HepG2 (cell line): ENCODE results near the gene YIF1A. TPM values are rescaled to one million over a fixed set of nuclear protein-coding genes. Genes with fewer than 3 reads are reported as not detected.
A peak's percentile ranks its signal among the peaks of the same experiment; 100 is the strongest.

Experiments
- CC2D1A ChIP-seq: sonication (generic); formaldehyde crosslinking; IDR thresholded peaks from 2 replicates; pipeline ENCODE4 v1.8.1; 2023; ENCODE audit warnings: mild to moderate bottlenecking, missing genetic modification reagents
- CENPT ChIP-seq: sonication (generic); formaldehyde crosslinking; IDR thresholded peaks from 2 replicates; pipeline ENCODE4 v1.8.0; 2022; ENCODE audit warnings: low read depth, mild to moderate bottlenecking, moderate library complexity, missing genetic modification reagents
- HDAC2 ChIP-seq: sonication (generic); formaldehyde crosslinking; IDR thresholded peaks from 2 replicates; pipeline ENCODE4 v1.4.0; 2020; ENCODE audit warnings: missing genetic modification reagents
- MIXL1 ChIP-seq: IDR thresholded peaks from 2 replicates; pipeline ENCODE4 v1.6.1; 2016
- NAIF1 ChIP-seq: sonication (generic); formaldehyde crosslinking; IDR thresholded peaks from 2 replicates; pipeline ENCODE4 v1.5.0; 2020; ENCODE audit warnings: mild to moderate bottlenecking, missing genetic modification reagents, borderline replicate concordance
- NFKBIZ ChIP-seq: IDR thresholded peaks from 2 replicates; pipeline ENCODE4 v1.6.1; 2018; ENCODE audit warnings: missing genetic modification reagents, missing compliant biosample characterization
- NRL ChIP-seq: sonication (generic); formaldehyde crosslinking; IDR thresholded peaks from 2 replicates; pipeline ENCODE4 v1.5.0; 2020; ENCODE audit warnings: missing genetic modification reagents, mild to moderate bottlenecking, moderate library complexity, borderline replicate concordance
- PLRG1 ChIP-seq: fragments of 450-650 bp; conservative IDR thresholded peaks from 2 replicates; pipeline ENCODE4 v1.6.1; 2016
- REXO4 ChIP-seq: sonication (generic); formaldehyde crosslinking; IDR thresholded peaks from 2 replicates; pipeline ENCODE4 v1.8.0; 2022; ENCODE audit warnings: missing genetic modification reagents, mild to moderate bottlenecking, borderline replicate concordance
- RFXANK ChIP-seq: IDR thresholded peaks from 2 replicates; pipeline ENCODE4 v1.6.1; 2016
- TAF15 ChIP-seq: fragments of 200-400 bp; formaldehyde crosslinking; IDR thresholded peaks from one replicate; pipeline ENCODE4 v1.6.1; 2018; ENCODE audit warnings: mild to moderate bottlenecking, low read depth, low read length; ENCODE audit not compliant: poor library complexity, severe bottlenecking
- TEAD2 ChIP-seq: sonication (generic); formaldehyde crosslinking; IDR thresholded peaks from 2 replicates; pipeline ENCODE4 v1.9.0; 2021; ENCODE audit warnings: missing genetic modification reagents
- TRAFD1 ChIP-seq: sonication (generic); formaldehyde crosslinking; IDR thresholded peaks from 2 replicates; pipeline ENCODE4 v1.5.1; 2020; ENCODE audit warnings: missing genetic modification reagents, mild to moderate bottlenecking, borderline replicate concordance
- TRIM24 ChIP-seq: sonication (generic); formaldehyde crosslinking; IDR thresholded peaks from 2 replicates; pipeline ENCODE4 v1.8.0; 2022; ENCODE audit warnings: mild to moderate bottlenecking, missing genetic modification reagents
- ZBTB7B ChIP-seq: sonication (generic); formaldehyde crosslinking; IDR thresholded peaks from 2 replicates; pipeline ENCODE4 v1.4.0; 2020; ENCODE audit warnings: missing genetic modification reagents
- ZBTB8A ChIP-seq: sonication (generic); formaldehyde crosslinking; IDR thresholded peaks from 2 replicates; pipeline ENCODE4 v1.4.0; 2020; ENCODE audit warnings: mild to moderate bottlenecking, low read depth, missing genetic modification reagents, borderline replicate concordance
- ZNF20 ChIP-seq: sonication (generic); formaldehyde crosslinking; IDR thresholded peaks from 2 replicates; pipeline ENCODE4 v1.4.0; 2020; ENCODE audit warnings: mild to moderate bottlenecking, moderate library complexity, missing genetic modification reagents
- ZNF34 ChIP-seq: sonication (generic); formaldehyde crosslinking; IDR thresholded peaks from 2 replicates; pipeline ENCODE4 v1.4.0; 2020; ENCODE audit warnings: mild to moderate bottlenecking, missing genetic modification reagents, borderline replicate concordance
- ZNF414 ChIP-seq: sonication (generic); formaldehyde crosslinking; IDR thresholded peaks from 2 replicates; pipeline ENCODE4 v1.5.0; 2020; ENCODE audit warnings: missing genetic modification reagents
- ZNF431 ChIP-seq: sonication (generic); formaldehyde crosslinking; IDR thresholded peaks from 2 replicates; pipeline ENCODE4 v1.9.0; 2022; ENCODE audit warnings: missing genetic modification reagents, low read depth, mild to moderate bottlenecking, borderline replicate concordance
- ZNF563 ChIP-seq: sonication (generic); formaldehyde crosslinking; IDR thresholded peaks from 2 replicates; pipeline ENCODE4 v1.8.0; 2022; ENCODE audit warnings: mild to moderate bottlenecking, moderate library complexity, missing genetic modification reagents
- ZNF746 ChIP-seq: sonication (generic); formaldehyde crosslinking; IDR thresholded peaks from 2 replicates; pipeline ENCODE4 v1.8.0; 2022; ENCODE audit warnings: mild to moderate bottlenecking, missing genetic modification reagents
- ZNF83 ChIP-seq: sonication (generic); formaldehyde crosslinking; IDR thresholded peaks from 2 replicates; pipeline ENCODE4 v1.4.0; 2020; ENCODE audit warnings: missing genetic modification reagents, mild to moderate bottlenecking, borderline replicate concordance
- polyA plus RNA-seq, 8 experiments: library from polyadenylated mRNA; depleted of rRNA in 3 of 8; stranded (reverse) in 7 of 8; unstranded in 1 of 8; fragments of >200 nt; fragmentation: Illumina TruSeq in 4 of 8; extraction: Trizol in 4 of 8; gene quantifications; 2 replicates each; pipeline versions ENCODE4 v1.2.1 to v1.2.3, GENCODE V29; 2011 to 2016; ENCODE audit warnings: low read depth in 4 of 8, missing spikeins in 1 of 8, mixed read lengths in 1 of 8; ENCODE audit not compliant: insufficient read depth in 1 of 8
- total RNA-seq, 5 experiments: library from RNA; depleted of rRNA; stranded (reverse); fragments of >200 nt; fragmentation: Illumina TruSeq; extraction: Trizol; gene quantifications; 2 replicates each; pipeline ENCODE4 v1.2.3, GENCODE V29; 2016; ENCODE audit warnings: low read depth in 1 of 5
- TF ChIP-seq, protein P1 (sequence below): sonication (generic); formaldehyde crosslinking; IDR thresholded peaks from 2 replicates; pipeline ENCODE4 v1.4.0; 2020; ENCODE audit warnings: missing genetic modification reagents; ENCODE audit errors: not compliant biosample characterization
- TF ChIP-seq, protein P2 (sequence below): IDR thresholded peaks from 2 replicates; pipeline ENCODE4 v1.6.1; 2016; ENCODE audit warnings: mild to moderate bottlenecking, missing biosample characterization, missing genetic modification reagents
- TF ChIP-seq, protein P3 (sequence below): sonication (generic); formaldehyde crosslinking; IDR thresholded peaks from 2 replicates; pipeline ENCODE4 v1.5.0; 2020; ENCODE audit warnings: missing genetic modification reagents, mild to moderate bottlenecking, borderline replicate concordance

The YIF1A gene
- total and polyA plus RNA-seq, 2 of the 13 experiments (the other 11 are each of a cell fraction or from before 2014, with no cell fraction given) = 133 to 145 TPM

- TF ChIP-seq ZNF746 = no peak; the same call in 1 of the 2 replicates
- TF ChIP-seq ZBTB8A (CRISPR knock-in tag) = no peak
- TF ChIP-seq HDAC2 = peak; percentile 91
- TF ChIP-seq PLRG1 = no peak
- TF ChIP-seq ZNF83 (CRISPR knock-in tag) = no peak
- peak; percentile 65 for TF ChIP-seq NRL (CRISPR knock-in tag)
- no peak for TF ChIP-seq ZNF34
- TF ChIP-seq RFXANK (CRISPR knock-in tag) = no peak
- TF ChIP-seq REXO4 (CRISPR knock-in tag) = no peak
- TF ChIP-seq NAIF1 (CRISPR knock-in tag) = no peak; the same call in 1 of the 2 replicates
- no peak for TF ChIP-seq TRIM24
- TF ChIP-seq CENPT (CRISPR knock-in tag) = no peak
- no peak for TF ChIP-seq CC2D1A (CRISPR knock-in tag)
- peak; percentile 82 for TF ChIP-seq MIXL1
- TF ChIP-seq, protein P1, sequence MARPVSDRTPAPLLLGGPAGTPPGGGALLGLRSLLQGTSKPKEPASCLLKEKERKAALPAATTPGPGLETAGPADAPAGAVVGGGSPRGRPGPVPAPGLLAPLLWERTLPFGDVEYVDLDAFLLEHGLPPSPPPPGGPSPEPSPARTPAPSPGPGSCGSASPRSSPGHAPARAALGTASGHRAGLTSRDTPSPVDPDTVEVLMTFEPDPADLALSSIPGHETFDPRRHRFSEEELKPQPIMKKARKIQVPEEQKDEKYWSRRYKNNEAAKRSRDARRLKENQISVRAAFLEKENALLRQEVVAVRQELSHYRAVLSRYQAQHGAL = no peak
- TF ChIP-seq TEAD2 (CRISPR knock-in tag) = no peak
- TF ChIP-seq ZNF414 (CRISPR knock-in tag) = no peak; the same call in 1 of the 2 replicates
- no peak for TF ChIP-seq TAF15
- peak; percentile 64; the same call in 1 of the 2 replicates for TF ChIP-seq ZNF563 (CRISPR knock-in tag)
- no peak for TF ChIP-seq ZNF20 (CRISPR knock-in tag)
- no peak; the same call in 1 of the 2 replicates for TF ChIP-seq TRAFD1 (CRISPR knock-in tag)
- peak; percentile 45; the same call in 1 of the 2 replicates for TF ChIP-seq ZNF431 (CRISPR knock-in tag)
- TF ChIP-seq, protein P2, sequence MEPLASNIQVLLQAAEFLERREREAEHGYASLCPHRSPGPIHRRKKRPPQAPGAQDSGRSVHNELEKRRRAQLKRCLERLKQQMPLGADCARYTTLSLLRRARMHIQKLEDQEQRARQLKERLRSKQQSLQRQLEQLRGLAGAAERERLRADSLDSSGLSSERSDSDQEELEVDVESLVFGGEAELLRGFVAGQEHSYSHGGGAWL = peak; percentile 56
- TF ChIP-seq, protein P3, sequence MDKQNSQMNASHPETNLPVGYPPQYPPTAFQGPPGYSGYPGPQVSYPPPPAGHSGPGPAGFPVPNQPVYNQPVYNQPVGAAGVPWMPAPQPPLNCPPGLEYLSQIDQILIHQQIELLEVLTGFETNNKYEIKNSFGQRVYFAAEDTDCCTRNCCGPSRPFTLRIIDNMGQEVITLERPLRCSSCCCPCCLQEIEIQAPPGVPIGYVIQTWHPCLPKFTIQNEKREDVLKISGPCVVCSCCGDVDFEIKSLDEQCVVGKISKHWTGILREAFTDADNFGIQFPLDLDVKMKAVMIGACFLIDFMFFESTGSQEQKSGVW (CRISPR knock-in tag) = no peak
- TF ChIP-seq ZBTB7B (CRISPR knock-in tag) = peak; percentile 89
- peak; percentile 40; the same call in 1 of the 2 replicates for TF ChIP-seq NFKBIZ (CRISPR knock-in tag)
Measured at GRCh38 chr11:66336234-66337102, 47.5 kb upstream of the YIF1A start, which contains the start of gene RIN1 (continued).
